Measurements from ENCODE around the gene CCNY.

- TF ChIP-seq FOSL2 (IDR thresholded peaks at IDR 0.05), result no peak
- no peak for TF ChIP-seq FOSL2 (CRISPR knock-in tag; IDR thresholded peaks at IDR 0.05)
- no peak for TF ChIP-seq CBX8 (IDR thresholded peaks at IDR 0.05)
- no peak for TF ChIP-seq SMC3 (IDR thresholded peaks at IDR 0.05)
- no peak for TF ChIP-seq ESRRA (IDR thresholded peaks at IDR 0.05; ENCODE audit: borderline replicate concordance, low read length)
- TF ChIP-seq BHLHE40 (IDR thresholded peaks at IDR 0.05; ENCODE audit: low read depth, low read length), result no peak
- no peak for TF ChIP-seq HMGXB4 (CRISPR knock-in tag; IDR thresholded peaks at IDR 0.05; ENCODE audit: borderline replicate concordance)
These were observed 32.8 kb downstream of the CCNY start for GRCh38 chr10:35369049-35369611.
